ENCODE data around the gene ANGEL1.

The ANGEL1 gene

DNA sequence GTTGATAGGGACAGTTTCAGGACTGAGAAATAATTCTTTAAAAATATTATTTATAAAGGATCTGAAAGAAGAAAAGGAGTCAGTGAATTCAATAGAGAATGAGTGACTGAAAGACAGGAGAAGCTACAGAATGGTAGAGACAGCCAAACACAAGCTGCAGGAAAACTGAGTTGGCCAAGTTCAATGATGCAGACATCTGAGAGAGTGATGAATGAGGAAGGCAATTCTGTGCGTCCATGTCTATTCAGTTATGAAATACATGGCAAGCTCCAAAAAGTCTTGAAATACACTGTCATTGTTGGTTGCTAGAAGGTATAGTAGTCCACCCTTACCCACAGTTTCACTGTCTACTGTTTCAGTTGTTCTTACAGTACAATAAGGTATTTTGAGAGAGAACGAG lies 20.3 kb upstream of the ANGEL1 start:
- DNase-seq (ENCODE audit: low read depth), result no peak
- TF ChIP-seq, protein P1, sequence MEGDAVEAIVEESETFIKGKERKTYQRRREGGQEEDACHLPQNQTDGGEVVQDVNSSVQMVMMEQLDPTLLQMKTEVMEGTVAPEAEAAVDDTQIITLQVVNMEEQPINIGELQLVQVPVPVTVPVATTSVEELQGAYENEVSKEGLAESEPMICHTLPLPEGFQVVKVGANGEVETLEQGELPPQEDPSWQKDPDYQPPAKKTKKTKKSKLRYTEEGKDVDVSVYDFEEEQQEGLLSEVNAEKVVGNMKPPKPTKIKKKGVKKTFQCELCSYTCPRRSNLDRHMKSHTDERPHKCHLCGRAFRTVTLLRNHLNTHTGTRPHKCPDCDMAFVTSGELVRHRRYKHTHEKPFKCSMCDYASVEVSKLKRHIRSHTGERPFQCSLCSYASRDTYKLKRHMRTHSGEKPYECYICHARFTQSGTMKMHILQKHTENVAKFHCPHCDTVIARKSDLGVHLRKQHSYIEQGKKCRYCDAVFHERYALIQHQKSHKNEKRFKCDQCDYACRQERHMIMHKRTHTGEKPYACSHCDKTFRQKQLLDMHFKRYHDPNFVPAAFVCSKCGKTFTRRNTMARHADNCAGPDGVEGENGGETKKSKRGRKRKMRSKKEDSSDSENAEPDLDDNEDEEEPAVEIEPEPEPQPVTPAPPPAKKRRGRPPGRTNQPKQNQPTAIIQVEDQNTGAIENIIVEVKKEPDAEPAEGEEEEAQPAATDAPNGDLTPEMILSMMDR (IDR thresholded peaks at IDR 0.05; ENCODE audit: control insufficient read depth, insufficient read depth, low read depth, low read length, missing control alignments), result no peak
- H3K4me3 ChIP-seq (ENCODE audit: control insufficient read depth, low read depth, low read length), result no peak overlapping the region

DNA sequence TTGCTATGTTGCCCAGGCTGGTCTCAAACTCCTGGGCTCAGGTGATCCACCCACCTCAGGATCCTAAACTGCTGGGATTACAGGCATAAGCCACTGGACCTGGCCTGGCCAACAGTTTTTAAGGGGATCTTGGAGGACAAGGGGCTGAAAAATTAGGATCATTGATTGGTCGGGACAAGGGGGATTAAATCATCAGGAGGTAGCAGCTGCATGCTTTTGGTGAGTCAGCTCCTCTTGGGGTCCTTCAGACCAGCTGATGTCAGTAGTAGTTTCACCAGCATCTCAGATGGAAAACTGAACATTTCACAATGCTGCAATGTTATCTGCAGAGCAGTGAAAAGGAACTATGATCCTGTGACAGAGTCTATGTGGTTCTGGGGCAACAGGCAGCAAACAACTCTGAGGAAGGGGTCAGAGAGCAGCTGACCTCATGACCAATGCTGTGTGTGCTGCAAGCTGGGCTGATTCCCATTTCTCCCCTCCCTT lies 19.9 kb upstream of the ANGEL1 start:
- DNase-seq (ENCODE audit: low read depth), result no peak
- TF ChIP-seq, protein P1 (IDR thresholded peaks at IDR 0.05; ENCODE audit: control insufficient read depth, insufficient read depth, low read depth, low read length, missing control alignments), result no peak
- no peak overlapping the region for H3K4me3 ChIP-seq (ENCODE audit: control insufficient read depth, low read depth, low read length)

- no peak overlapping the region for H3K4me3 ChIP-seq (ENCODE audit: control insufficient read depth, low read depth, low read length)
- DNase-seq (ENCODE audit: low read depth), result no peak
- TF ChIP-seq, protein P1 (IDR thresholded peaks at IDR 0.05; ENCODE audit: control insufficient read depth, insufficient read depth, low read depth, low read length, missing control alignments), result no peak
These were observed 17.9 kb upstream of the ANGEL1 start for GRCh38 chr14:76830556-76830955.

DNA sequence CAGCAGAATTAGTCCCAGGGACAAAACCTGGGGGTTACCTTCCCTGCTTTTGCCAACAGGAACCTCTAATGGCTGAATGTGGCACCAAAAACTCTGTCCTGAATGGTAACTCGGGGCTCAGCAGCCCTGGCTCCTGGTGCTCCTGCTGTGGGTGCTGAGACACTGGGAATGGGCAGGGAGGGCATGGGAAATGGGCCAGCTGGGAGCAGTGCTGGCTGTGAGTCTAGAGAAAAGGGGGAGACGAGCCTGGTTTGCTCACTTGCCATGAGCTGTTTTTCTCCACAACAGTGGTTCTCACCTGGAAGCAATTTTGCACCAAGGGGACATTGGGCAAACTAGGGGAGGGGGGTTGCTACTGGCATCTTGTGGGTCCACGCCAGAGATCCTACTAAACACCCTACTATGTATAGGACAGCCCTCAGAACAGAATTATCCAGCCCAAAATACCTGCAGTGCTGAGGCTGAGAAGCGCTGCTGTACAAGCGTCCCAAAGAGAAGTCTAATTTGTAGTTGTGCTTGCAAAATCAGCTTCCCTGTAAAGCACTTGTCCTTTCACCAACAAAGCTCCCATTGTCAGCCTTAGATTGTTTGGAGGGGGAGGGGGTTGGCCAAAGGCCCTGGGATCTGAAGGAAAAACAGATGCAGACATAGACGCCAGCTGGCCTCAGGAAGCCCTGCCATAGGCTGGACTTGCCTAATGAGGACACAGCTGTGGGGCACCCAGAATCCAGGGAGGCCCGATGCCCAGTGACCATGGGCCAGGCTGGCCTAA lies 17.2 kb upstream of the ANGEL1 start:
- DNase-seq (ENCODE audit: low read depth), result no peak
- TF ChIP-seq, protein P1 (IDR thresholded peaks at IDR 0.05; ENCODE audit: control insufficient read depth, insufficient read depth, low read depth, low read length, missing control alignments), result no peak
- H3K4me3 ChIP-seq (ENCODE audit: control insufficient read depth, low read depth, low read length), result no peak overlapping the region

DNA sequence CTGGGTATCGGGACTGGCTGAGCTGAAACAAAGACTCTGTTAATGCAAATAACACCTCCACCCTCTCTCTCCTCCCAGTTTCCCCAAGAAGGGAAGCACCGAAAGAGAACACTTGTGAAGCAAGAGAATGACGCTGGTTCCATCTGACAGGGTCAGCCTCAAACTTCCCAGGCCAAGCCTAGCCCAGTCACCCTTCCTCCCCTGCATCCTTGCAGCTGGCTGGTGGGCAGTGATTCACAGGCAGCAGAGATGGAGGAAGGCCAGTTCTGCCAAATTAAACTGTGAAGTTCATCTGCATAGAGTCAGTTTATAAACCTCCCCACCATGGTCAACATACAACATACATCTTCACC lies 16.3 kb upstream of the ANGEL1 start:
- TF ChIP-seq, protein P1 (IDR thresholded peaks at IDR 0.05; ENCODE audit: control insufficient read depth, insufficient read depth, low read depth, low read length, missing control alignments), result no peak
- no peak overlapping the region for H3K4me3 ChIP-seq (ENCODE audit: control insufficient read depth, low read depth, low read length)
- DNase-seq (ENCODE audit: low read depth), result no peak

- peak overlapping the region; percentile 19 for H3K4me3 ChIP-seq (ENCODE audit: control insufficient read depth, low read depth, low read length)
- TF ChIP-seq, protein P1 (IDR thresholded peaks at IDR 0.05; ENCODE audit: control insufficient read depth, insufficient read depth, low read depth, low read length, missing control alignments), result no peak
- DNase-seq (ENCODE audit: low read depth), result no peak
These were observed 15.8 kb upstream of the ANGEL1 start for GRCh38 chr14:76828339-76829012.
